Frontal cortex (tissue), 4 donors: Measurements from ENCODE around the gene CLCNKA. TPM values are rescaled to one million over a fixed set of nuclear protein-coding genes. Genes with fewer than 3 reads are reported as not detected.
"Not testable (repeated sequence)": the region's sequence is repeated elsewhere in the genome, so short reads cannot be mapped to it uniquely, and the experiment has no call there.

ENCODE experiments used
- DNase-seq, 2 donors: peaks; one replicate each; pipeline ENCODE4 v3.0.0; 2012; ENCODE audit warnings: low spot score in 2 of 2
- FAIRE-seq: peaks from 2 replicates; lab custom pipeline; 2012; peaks lifted over from hg19 to GRCh38; lab: Jason Lieb, UNC
- total RNA-seq: library from RNA; depleted of rRNA; stranded (reverse); fragments of >200 nt; gene quantifications from one replicate; pipeline ENCODE4 v1.2.3, GENCODE V29; 2014
- donor health status: control.
- donor health status: control.
- donor health status: control.

Gene CLCNKA
- 0.41 TPM for total RNA-seq

DNA sequence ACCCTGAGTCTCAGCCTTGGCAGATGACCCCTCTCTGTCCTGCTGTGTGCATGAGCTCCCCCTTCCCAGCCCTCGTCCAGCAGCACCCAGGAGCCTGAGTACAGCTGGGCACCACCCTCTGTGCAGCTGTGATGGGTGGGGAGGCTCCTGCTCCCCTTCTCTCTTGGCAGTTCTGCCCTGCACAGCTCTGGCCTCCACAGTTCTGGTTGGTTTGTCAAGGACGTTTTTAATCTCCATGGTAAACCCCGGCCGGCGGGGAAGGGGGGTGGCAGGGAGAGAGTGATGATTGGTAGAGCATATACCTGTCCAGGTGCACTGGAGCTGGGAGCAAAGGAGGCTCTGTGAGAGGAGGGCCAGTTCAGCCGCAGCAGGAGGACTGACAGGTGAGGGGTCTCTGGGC is at the start of gene CLCNKA:
Gene CLCNKA, plus strand, starts transcription at position 356 of the 400 bp plus-strand sequence. CDS start 584 bp downstream, outside the sequence.
- FAIRE-seq (no peak), DNase-seq (no peak)

DNA sequence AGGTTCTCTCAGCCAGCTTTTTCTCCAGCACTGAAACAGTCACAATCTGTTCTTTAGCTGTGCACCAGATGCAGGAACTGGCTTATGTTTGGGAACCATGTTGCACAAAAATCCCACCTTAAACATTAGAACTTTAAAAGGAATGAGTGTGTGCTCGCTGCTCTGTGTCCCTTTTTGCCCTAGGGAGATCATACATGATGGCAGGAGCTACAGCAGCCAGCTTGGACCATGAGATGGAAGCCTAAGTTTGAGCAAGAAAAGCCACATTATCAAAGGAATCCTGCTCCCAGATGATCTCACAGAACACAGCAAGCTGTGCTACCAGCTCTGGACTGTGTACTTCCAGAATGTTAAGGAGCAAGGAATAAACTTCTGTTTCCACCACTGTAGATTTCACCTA is 49.4 kb upstream of the CLCNKA start:
- no peak for FAIRE-seq
- DNase-seq, result no peak

DNA sequence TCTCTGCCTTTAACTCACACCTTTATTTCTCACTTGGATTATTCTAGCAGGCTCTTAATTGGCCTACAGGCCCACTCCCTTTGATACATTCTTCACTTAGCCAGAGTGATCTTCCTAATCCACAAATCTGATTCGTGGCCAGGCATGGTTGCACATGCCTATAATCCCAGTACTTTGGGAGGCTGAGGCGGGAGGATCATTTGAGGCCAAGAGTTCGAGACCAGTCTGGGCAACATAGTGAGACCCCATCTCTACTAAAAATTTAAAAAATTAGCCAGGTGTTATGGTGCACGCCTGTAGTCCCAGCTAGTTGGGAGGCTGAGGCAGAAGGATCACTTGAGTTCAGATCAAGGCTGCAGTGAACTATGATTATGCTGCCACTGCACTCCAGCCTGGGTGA is 48.1 kb upstream of the CLCNKA start:
- DNase-seq, result no peak
- no peak for FAIRE-seq

DNA sequence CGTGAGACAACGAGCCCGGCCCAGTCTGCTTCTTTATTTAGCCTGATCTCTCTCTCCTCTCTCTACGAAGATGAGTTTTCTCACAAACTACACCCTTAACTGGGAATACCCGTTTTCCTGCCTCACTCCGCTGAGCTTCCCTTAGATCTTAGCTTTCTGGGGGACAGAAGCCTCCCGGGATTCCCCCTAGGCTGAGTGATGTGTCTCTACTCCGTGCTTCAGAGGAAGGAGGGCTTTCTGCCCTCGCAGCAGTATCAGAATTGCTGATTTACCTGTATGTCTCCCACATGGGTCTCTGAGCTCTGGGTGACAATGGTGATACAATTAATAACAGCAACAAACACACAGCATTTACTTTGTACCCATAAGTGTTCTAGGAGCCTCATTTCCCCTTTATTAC is 47.0 kb upstream of the CLCNKA start:
- FAIRE-seq, result no peak
- DNase-seq, result no peak

- no peak for FAIRE-seq
- DNase-seq, result peak; percentile 76 to 80
These were observed 46.5 kb upstream of the CLCNKA start for GRCh38 chr1:15975358-15975804.

DNA sequence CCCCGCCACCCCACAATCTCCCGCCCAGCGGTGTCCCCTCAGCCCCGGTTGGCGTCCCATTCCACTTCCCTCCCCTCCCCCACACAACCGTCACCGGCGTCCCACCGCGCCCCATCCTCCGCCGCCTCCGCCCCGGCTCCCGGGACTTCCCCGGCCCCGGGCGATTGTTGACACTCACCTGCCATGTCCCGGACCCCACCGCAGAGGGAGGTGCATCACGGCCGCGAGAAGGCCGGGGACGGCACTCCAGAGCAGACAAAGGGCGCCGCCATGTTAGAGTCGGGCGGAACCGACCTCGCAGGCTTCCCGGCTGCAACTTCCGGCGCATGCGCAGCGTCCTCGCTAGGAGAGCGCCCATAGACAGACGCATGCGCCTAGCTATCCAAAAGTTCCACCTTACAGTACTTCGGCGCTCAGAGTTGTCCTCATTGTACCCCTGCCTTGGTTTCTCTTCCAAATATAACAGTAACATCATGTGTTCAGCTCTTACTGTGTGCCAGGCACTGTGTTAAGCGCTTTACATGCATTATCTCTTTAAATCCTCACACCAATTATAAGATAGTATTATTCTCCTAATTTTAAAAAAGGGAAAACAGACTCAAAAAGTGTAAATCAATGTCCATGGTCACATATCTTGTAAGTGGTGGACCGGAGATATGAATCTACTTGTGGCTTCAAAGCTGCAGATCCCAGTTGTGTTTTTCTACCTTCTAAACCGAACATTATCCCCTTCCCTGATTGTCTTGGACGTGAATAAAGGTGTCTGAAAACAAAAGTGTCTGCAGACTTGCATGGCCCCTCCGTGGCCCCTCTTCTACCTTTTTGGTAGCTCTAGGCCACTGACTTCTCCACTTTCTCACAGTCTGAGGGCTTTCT is 45.8 kb upstream of the CLCNKA start, which contains the start of gene ZBTB17:
Gene ZBTB17, minus strand, starts transcription at position 297 of the 876 bp plus-strand sequence. CDS start 27,606 bp downstream, outside the sequence.
- no peak for FAIRE-seq
- DNase-seq, result peak; percentile 87 to 88

- not testable (repeated sequence) for DNase-seq, FAIRE-seq
These were observed 43.9 kb upstream of the CLCNKA start for GRCh38 chr1:15977947-15978346.

- no peak for FAIRE-seq
- no peak for DNase-seq
These were observed 40.2 kb upstream of the CLCNKA start for GRCh38 chr1:15981679-15982078.

GRCh38 chr1:15983275-15983674 is 38.6 kb upstream of the CLCNKA start:
- FAIRE-seq, result no peak
- no peak for DNase-seq

- DNase-seq (no peak), FAIRE-seq (no peak)
These were observed 36.1 kb upstream of the CLCNKA start for GRCh38 chr1:15985611-15986297.

DNA sequence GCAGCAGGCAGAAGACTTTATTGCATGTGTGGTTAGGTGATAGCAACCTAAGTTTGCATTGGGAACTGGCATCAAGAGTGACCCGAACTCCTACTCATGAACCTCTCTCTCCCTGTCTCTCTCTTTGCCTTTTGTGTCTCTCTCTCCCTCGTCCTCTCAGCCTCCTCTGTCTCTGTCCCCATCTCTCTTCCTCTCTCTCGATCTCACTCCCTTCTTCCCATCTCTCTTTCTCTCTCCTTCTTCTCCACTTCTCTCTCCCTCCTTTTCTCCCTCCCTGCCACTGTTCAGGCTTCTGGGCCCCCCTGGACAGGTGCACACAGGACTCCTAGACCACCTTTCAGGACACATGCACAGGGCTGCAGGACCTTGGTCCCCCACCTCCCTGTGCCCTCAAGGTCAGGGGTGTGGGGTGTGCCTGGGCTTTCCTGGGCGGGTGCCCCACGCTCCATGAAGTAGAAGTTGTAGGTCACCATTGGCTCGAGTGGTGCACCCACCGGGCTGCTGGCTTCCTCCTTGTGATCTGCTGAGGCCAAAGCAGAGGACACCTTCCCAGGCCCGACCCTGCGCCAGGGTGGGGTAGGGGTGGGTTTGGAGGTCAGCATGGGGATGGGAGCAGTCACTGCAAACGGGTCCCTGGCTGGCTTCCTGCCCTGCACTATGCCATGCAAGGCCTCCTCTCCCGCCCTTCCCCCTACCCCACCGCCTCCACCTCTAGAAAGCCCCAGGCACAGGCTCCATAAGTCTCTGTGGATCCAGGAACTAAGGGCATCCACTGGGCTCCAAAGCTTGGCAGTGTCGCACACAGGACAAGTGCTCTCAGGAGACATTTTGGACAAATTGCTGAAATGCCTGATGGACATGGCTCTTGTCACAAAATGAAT is 32.7 kb upstream of the CLCNKA start:
- no peak for FAIRE-seq
- no peak for DNase-seq

DNA sequence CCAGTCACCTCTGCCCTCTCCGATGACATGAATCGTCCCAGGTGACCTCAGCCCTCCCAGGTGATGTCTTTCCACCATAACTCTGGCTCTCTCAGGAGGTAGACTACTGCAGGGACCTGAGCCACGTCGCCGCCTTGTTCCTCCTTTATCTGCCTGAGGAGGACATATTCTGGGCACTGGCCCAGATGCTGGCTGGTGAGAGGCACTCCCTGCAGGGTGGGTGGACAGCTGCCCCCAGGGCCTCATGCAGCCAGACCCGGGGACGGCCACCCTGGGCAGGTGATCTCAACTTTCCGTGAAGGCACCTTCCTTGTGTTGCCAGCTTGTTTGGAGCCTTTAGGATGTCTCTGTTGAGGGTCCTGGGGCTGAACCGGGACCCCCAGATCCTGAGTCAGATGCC is 32.1 kb upstream of the CLCNKA start:
- DNase-seq (no peak), FAIRE-seq (no peak)

- FAIRE-seq, result no peak
These were observed 30.2 kb upstream of the CLCNKA start for GRCh38 chr1:15991427-15992186.

GRCh38 chr1:15992187-15992553 is 29.7 kb upstream of the CLCNKA start:
- DNase-seq, result no peak
- no peak for FAIRE-seq

More at GRCh38 chr1:15991427-15992186, 30.2 kb upstream of the CLCNKA start:
- DNase-seq, result no peak

DNA sequence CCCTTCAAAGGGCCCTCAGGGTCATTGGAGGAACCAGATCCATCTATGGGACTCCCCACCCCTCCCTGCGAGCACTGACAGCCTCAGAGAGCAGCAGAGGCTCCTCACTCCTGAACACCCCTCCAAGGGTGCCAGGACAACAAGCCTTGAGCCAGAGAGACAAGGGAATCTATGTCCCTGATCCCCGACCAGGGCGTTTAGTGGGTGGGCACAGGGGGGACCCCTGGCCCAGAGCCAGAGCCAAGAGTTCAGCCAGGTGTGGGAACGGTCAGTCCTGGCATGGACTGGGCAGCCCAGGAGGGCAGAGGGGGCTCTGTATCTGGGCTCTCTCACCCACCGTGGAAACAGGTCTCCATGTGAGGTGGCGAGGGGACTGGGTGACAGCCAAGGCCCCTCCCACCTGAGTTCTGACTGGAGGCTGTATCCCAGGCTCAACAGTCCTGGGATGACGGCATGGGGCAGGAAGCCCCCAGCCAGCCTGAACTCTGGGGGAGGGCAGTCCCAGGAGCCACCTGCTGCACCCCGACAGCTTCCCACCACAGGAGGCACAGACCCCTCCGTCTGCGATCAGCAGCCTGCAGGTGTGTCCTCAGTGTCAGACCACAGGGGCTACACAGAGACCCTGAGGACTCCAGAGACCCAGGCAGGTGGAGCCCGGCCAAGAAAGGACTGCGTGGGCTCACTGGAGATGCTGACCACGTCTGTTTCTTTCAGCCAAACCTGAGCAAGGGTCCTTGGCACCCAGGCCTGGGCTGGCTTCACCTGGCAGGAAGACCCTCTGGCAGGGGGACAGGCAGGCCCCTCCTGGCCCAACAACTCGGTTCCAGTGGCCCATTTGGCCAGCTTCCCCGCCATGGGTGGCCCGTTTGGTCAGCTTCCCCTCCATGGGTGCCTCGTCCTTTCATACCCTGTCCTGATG is 29.0 kb upstream of the CLCNKA start:
- DNase-seq (no peak), FAIRE-seq (no peak)

GRCh38 chr1:15993666-15994065 is 28.2 kb upstream of the CLCNKA start:
- FAIRE-seq (no peak), DNase-seq (no peak)

GRCh38 chr1:15994081-15994480 is 27.8 kb upstream of the CLCNKA start:
- FAIRE-seq, result no peak
- no peak for DNase-seq
